Erythroblast (primary cell): ENCODE measurements around the gene STAC.

Experiments used
- GATA1 ChIP-seq: IDR thresholded peaks from 2 replicates; pipeline ENCODE4 v1.6.1; 2011; ENCODE audit warnings: low read depth, mild to moderate bottlenecking, control low read depth, low read length, moderate library complexity
- POLR2A ChIP-seq: IDR thresholded peaks from 2 replicates; pipeline ENCODE4 v1.6.1; 2011; ENCODE audit warnings: mild to moderate bottlenecking, low read length

GRCh38 chr3:36596419-36596818, 216.1 kb downstream of the STAC start:
- TF ChIP-seq POLR2A, result no peak
- no peak for TF ChIP-seq GATA1
